ENCODE measurements around the gene HNF1A. TPM values are rescaled to one million over a fixed set of nuclear protein-coding genes. Genes with fewer than 3 reads are reported as not detected.

HNF1A gene
- total and polyA plus RNA-seq, 2 donors (not counting 1 experiment from before 2014, with no cell fraction given): not detected

- H3K27ac Mint-ChIP-seq: no peak overlapping the region
- H3K4me3 Mint-ChIP-seq: no peak overlapping the region
- POLR2A ChIA-PET: no interaction called here
- H4K20me1 ChIP-seq (ENCODE audit: control insufficient read depth, insufficient read depth, low read length, poor library complexity, severe bottlenecking): no peaks in the 10 kb centered on the region
- no peaks in the 10 kb centered on the region for H3K36me3 ChIP-seq (replicated peaks in 1 of 2; ENCODE audit: control extremely low read depth in 1 of 2, control insufficient read depth in 1 of 2, extremely low read depth in 1 of 2, insufficient read depth in 2 of 2, low read length in 1 of 2)
- no peaks in the 10 kb centered on the region for H3K27me3 Mint-ChIP-seq
- CTCF ChIA-PET: interaction anchor here (0.8 kb wide), 1 partner anchor 8 kb away, joined by 4 read pairs; no protein-coding TSS in a partner anchor
- H3K4me1 ChIP-seq (ENCODE audit: control insufficient read depth in 2 of 2, insufficient read depth in 2 of 2, low read length in 2 of 2): no peaks in the 10 kb centered on the region
- no peak overlapping the region for H3K27ac ChIP-seq (ENCODE audit: low read length in 2 of 2)
- ATAC-seq (ENCODE audit: low read depth) (no peak), DNase-seq (no peak)
- H3K4me1 Mint-ChIP-seq: no peaks in the 10 kb centered on the region
- TF ChIP-seq EZH2 (IDR thresholded peaks at IDR 0.05; ENCODE audit: borderline replicate concordance, insufficient read depth, low read depth, low read length, poor library complexity, severe bottlenecking) (no peak), CTCF (IDR thresholded peaks at IDR 0.05) (no peak)
- H3K9me3 Mint-ChIP-seq (ENCODE audit: insufficient read depth): no peaks in the 10 kb centered on the region
- H3K4me2 ChIP-seq (replicated peaks; ENCODE audit: low read depth, low read length, poor library complexity, severe bottlenecking): no peak overlapping the region
- H3K27me3 ChIP-seq (replicated peaks in 1 of 4; ENCODE audit: control extremely low read depth in 1 of 4, control insufficient read depth in 3 of 4, insufficient read depth in 4 of 4, low read length in 3 of 4): no peaks in the 10 kb centered on the region
- H3K4me3 ChIP-seq (ENCODE audit: control extremely low read depth in 1 of 5, extremely low read depth in 1 of 5, insufficient read depth in 1 of 5, low read depth in 2 of 5, low read length in 4 of 5): no peak overlapping the region
- intact Hi-C loops (cut with micrococcal nuclease): loop anchor here (10.0 kb wide), 1 partner anchor 195 kb away; no protein-coding TSS in a partner anchor
- 96% methylated on average over 8 of the region's 10 CpGs for WGBS (ENCODE audit: insufficient coverage)
- H2AFZ ChIP-seq (ENCODE audit: insufficient read depth, low read depth, low read length, poor library complexity, severe bottlenecking): no peak overlapping the region
- no peak overlapping the region for H3K9ac ChIP-seq (ENCODE audit: low read length)
- H3K9me3 ChIP-seq (ENCODE audit: control extremely low read depth in 1 of 3, control insufficient read depth in 2 of 3, insufficient read depth in 1 of 3, low read length in 2 of 3): no peaks in the 10 kb centered on the region
- no peaks in the 10 kb centered on the region for H3K79me2 ChIP-seq (ENCODE audit: control insufficient read depth, insufficient read depth, low read length)
Measured at GRCh38 chr12:120979220-120979861, 998 bp downstream of the HNF1A start.

GRCh38 chr12:120979862-120980696 is 1.7 kb downstream of the HNF1A start:
- intact Hi-C loops (cut with micrococcal nuclease): loop anchor here (10.0 kb wide), 1 partner anchor 195 kb away; no protein-coding TSS in a partner anchor

More at GRCh38 chr12:120979862-120980696, 1.7 kb downstream of the HNF1A start:
- Histone ChIP-seq H3K27me3 (replicated peaks in 1 of 4; ENCODE audit: control extremely low read depth in 1 of 4, control insufficient read depth in 3 of 4, insufficient read depth in 4 of 4, low read length in 3 of 4) (no peaks in the 10 kb centered on the region), H4K20me1 (ENCODE audit: control insufficient read depth, insufficient read depth, low read length, poor library complexity, severe bottlenecking) (no peaks in the 10 kb centered on the region), H3K4me3 (ENCODE audit: control extremely low read depth in 1 of 5, extremely low read depth in 1 of 5, insufficient read depth in 1 of 5, low read depth in 2 of 5, low read length in 4 of 5) (no peak overlapping the region), H3K79me2 (ENCODE audit: control insufficient read depth, insufficient read depth, low read length) (no peaks in the 10 kb centered on the region), H2AFZ (ENCODE audit: insufficient read depth, low read depth, low read length, poor library complexity, severe bottlenecking) (no peak overlapping the region), H3K9me3 (ENCODE audit: control extremely low read depth in 1 of 3, control insufficient read depth in 2 of 3, insufficient read depth in 1 of 3, low read length in 2 of 3) (no peaks in the 10 kb centered on the region), H3K4me1 (ENCODE audit: control insufficient read depth in 2 of 2, insufficient read depth in 2 of 2, low read length in 2 of 2) (no peaks in the 10 kb centered on the region), H3K36me3 (replicated peaks in 1 of 2; ENCODE audit: control extremely low read depth in 1 of 2, control insufficient read depth in 1 of 2, extremely low read depth in 1 of 2, insufficient read depth in 2 of 2, low read length in 1 of 2) (no peaks in the 10 kb centered on the region), H3K9ac (ENCODE audit: low read length) (no peak overlapping the region), H3K27ac (ENCODE audit: low read length in 2 of 2) (no peak overlapping the region), H3K4me2 (replicated peaks; ENCODE audit: low read depth, low read length, poor library complexity, severe bottlenecking) (no peak overlapping the region)
- no peaks in the 10 kb centered on the region for H3K9me3 Mint-ChIP-seq (ENCODE audit: insufficient read depth)
- no peak for TF ChIP-seq EZH2 (IDR thresholded peaks at IDR 0.05; ENCODE audit: borderline replicate concordance, insufficient read depth, low read depth, low read length, poor library complexity, severe bottlenecking)
- TF ChIP-seq CTCF (IDR thresholded peaks at IDR 0.05): no peak
- 82% methylated on average over 9 of the region's 11 CpGs for WGBS (ENCODE audit: insufficient coverage)
- no peaks in the 10 kb centered on the region for H3K4me1 Mint-ChIP-seq
- ATAC-seq (ENCODE audit: low read depth): no peak
- H3K27ac Mint-ChIP-seq: no peak overlapping the region
- DNase-seq: no peak
- POLR2A ChIA-PET: no interaction called here
- CTCF ChIA-PET: interaction anchor here (0.8 to 1.6 kb wide), 2 partner anchors 8 to 9 kb away, joined by 4 to 9 read pairs; no protein-coding TSS in a partner anchor
- no peaks in the 10 kb centered on the region for H3K27me3 Mint-ChIP-seq
- no peak overlapping the region for H3K4me3 Mint-ChIP-seq
